Mucosa of descending colon (tissue), 3 donors: ENCODE results near the gene ZBTB22. TPM values are rescaled to one million over a fixed set of nuclear protein-coding genes. Genes with fewer than 3 reads are reported as not detected.
"Not testable (repeated sequence)": the region's sequence is repeated elsewhere in the genome, so short reads cannot be mapped to it uniquely, and the experiment has no call there.

Source experiments
- ATAC-seq: fragments of 200-7000 bp; cut with Tn5 transposase; one replicate; pipeline ENCODE4 v1.9.1; 2020; ENCODE audit warnings: mild to moderate bottlenecking, moderate library complexity
- DNase-seq, 3 donors: peaks; one replicate each; pipeline ENCODE4 v3.0.0-alpha.2; 2020
- H3K36me3 ChIP-seq: fragments of 200-600 bp; one replicate; pipeline ENCODE4 v1.8.0; 2021; ENCODE audit warnings: low read depth, mild to moderate bottlenecking
- H3K4me1 ChIP-seq: fragments of 200-600 bp; one replicate; pipeline ENCODE4 v1.8.0; 2021; ENCODE audit warnings: low read depth, mild to moderate bottlenecking
- H3K4me3 ChIP-seq: fragments of 200-600 bp; one replicate; pipeline ENCODE4 v1.8.0; 2021; ENCODE audit warnings: mild to moderate bottlenecking
- H3K9me3 ChIP-seq: fragments of 200-600 bp; one replicate; pipeline ENCODE4 v1.8.0; 2021; ENCODE audit warnings: mild to moderate bottlenecking
- intact Hi-C, 2 donors: fragments of 100-400 bp; cut with DNase I in 1 of 2; cut with micrococcal nuclease in 1 of 2; formaldehyde crosslinking; loops; one replicate each; pipeline versions ENCODE4 v1.11.0 to v1.11.1; 2022; cut with DNase I, micrococcal nuclease
- total RNA-seq, 3 donors: library from RNA; stranded (reverse); fragmentation: NEBNext Ultra II Directional in 2 of 3; extraction: Animal tissue kit (Norgen Biotek cat#: 25700) in 2 of 3; gene quantifications; one replicate each; pipeline versions ENCODE4 v1.2.1 to v1.2.4, GENCODE V29; 2021 to 2023
- TF ChIP-seq, protein P1 (sequence below): fragments of 200-600 bp; IDR thresholded peaks from one replicate; pipeline ENCODE4 v1.8.0; 2022; ENCODE audit warnings: antibody characterized with exemption, mild to moderate bottlenecking
- donor health status: DM: no; HTN: no; CAD: no; lungs with moderate emphysema.
- donor health status: DM: no; HTN: no; CAD: no.
- donor health status: DM: no; HTN: yes; CAD: no.

ZBTB22 gene
- total RNA-seq, 3 donors from 2014 or later: 18.5 to 23.7 (median 20.1) TPM

DNA sequence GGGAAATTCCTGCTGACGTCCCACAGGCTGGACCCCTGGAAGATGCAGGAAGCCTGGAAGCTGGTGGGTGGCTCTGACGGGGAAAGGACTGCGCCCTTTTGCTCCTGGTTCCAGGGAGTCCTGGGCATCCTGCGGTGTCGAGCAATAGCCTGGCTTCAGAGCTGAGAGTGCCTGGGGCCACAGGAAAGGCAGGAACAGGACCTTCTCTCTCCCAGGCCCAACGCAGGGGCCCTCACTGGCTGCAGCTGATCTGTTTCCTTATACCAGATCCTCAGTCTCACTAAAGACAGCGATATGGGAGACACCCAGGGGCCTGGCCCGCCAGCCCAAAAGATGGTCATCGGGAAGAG, 39.2 kb downstream of the ZBTB22 start:
- DNase-seq: no peak
- Histone ChIP-seq H3K9me3 (no peaks in the 10 kb centered on the region), H3K4me1 (peaks cover 37% of the 10 kb centered on the region), H3K36me3 (no peaks in the 10 kb centered on the region), H3K4me3 (no peak overlapping the region)
- intact Hi-C loops: no loop called here
- no peak for ATAC-seq
- TF ChIP-seq, protein P1, sequence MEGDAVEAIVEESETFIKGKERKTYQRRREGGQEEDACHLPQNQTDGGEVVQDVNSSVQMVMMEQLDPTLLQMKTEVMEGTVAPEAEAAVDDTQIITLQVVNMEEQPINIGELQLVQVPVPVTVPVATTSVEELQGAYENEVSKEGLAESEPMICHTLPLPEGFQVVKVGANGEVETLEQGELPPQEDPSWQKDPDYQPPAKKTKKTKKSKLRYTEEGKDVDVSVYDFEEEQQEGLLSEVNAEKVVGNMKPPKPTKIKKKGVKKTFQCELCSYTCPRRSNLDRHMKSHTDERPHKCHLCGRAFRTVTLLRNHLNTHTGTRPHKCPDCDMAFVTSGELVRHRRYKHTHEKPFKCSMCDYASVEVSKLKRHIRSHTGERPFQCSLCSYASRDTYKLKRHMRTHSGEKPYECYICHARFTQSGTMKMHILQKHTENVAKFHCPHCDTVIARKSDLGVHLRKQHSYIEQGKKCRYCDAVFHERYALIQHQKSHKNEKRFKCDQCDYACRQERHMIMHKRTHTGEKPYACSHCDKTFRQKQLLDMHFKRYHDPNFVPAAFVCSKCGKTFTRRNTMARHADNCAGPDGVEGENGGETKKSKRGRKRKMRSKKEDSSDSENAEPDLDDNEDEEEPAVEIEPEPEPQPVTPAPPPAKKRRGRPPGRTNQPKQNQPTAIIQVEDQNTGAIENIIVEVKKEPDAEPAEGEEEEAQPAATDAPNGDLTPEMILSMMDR: no peak

- TF ChIP-seq, protein P1: no peak
- ATAC-seq: peak; percentile 0
- intact Hi-C loops: no loop called here
- DNase-seq: peak in 2 of 3 donors; percentile 56 to 79
- Histone ChIP-seq H3K4me3 (peak overlapping the region; percentile 83), H3K9me3 (no peaks in the 10 kb centered on the region), H3K4me1 (peaks cover 42% of the 10 kb centered on the region), H3K36me3 (no peaks in the 10 kb centered on the region)
Measured at GRCh38 chr6:33277663-33278391, 39.7 kb downstream of the ZBTB22 start.

- TF ChIP-seq, protein P1: peak; percentile 21
- Histone ChIP-seq H3K4me1 (peaks cover 47% of the 10 kb centered on the region), H3K9me3 (no peaks in the 10 kb centered on the region)
Measured at GRCh38 chr6:33276864-33277662, 40.5 kb downstream of the ZBTB22 start, which contains the start of gene B3GALT4. TSS of gene B3GALT4 (plus strand) at chr6:33277123. CDS start at chr6:33277420, 297 bp downstream.

GRCh38 chr6:33276581-33276863, 41.0 kb downstream of the ZBTB22 start:
- H3K4me1 ChIP-seq: peaks cover 47% of the 10 kb centered on the region
- DNase-seq: no peak
- no peaks in the 10 kb centered on the region for H3K9me3 ChIP-seq
- no peak for ATAC-seq
- H3K36me3 ChIP-seq: no peaks in the 10 kb centered on the region
- intact Hi-C loops: no loop called here
- TF ChIP-seq, protein P1: no peak
- no peak overlapping the region for H3K4me3 ChIP-seq

More at GRCh38 chr6:33276864-33277662, 40.5 kb downstream of the ZBTB22 start, which contains the start of gene B3GALT4:
- Histone ChIP-seq H3K36me3 (no peaks in the 10 kb centered on the region), H3K4me3 (peak within 1 kb of the TSS; percentile 83)
- intact Hi-C loops: no loop called here
- peak; percentile 86 for ATAC-seq
- peak; percentile 90 to 95 (median 93) for DNase-seq

DNA sequence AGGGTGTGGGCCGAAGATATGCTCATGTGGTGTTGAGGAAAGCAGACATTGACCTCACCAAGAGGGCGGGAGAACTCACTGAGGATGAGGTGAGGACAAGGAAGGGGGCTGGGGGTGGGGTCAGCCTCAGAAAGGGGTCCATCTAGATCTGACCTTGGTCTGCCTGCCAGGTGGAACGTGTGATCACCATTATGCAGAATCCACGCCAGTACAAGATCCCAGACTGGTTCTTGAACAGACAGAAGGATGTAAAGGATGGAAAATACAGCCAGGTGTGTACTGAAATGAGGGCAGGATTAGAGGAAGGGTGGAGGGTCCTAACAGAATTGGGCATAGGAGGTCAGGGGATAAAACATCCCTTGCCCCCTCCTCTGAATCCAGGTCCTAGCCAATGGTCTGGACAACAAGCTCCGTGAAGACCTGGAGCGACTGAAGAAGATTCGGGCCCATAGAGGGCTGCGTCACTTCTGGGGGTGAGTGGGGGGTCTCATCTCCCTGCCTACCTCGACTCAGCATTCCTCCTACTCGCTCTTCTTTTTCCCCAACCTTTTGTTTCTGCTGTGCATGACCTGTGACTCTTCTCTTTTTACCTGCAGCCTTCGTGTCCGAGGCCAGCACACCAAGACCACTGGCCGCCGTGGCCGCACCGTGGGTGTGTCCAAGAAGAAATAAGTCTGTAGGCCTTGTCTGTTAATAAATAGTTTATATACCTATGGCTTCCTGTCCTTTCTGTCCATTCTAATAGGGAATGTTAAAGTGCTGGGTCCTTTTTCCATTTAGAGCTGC, 41.6 kb downstream of the ZBTB22 start:
- ATAC-seq, H3K4me3 ChIP-seq, H3K9me3 ChIP-seq, intact Hi-C loops, DNase-seq, H3K36me3 ChIP-seq: not testable (repeated sequence)
- H3K4me1 ChIP-seq: peaks cover 47% of the 10 kb centered on the region
